GM21423 (cell line): ENCODE data around the gene BRWD1.
"Not testable (repeated sequence)": the region's sequence is repeated elsewhere in the genome, so short reads cannot be mapped to it uniquely, and the experiment has no call there.

Experiments
- ATAC-seq: cut with Tn5 transposase; IDR thresholded peaks from one replicate; pipeline ENCODE4 v1.9.1; 2021; ENCODE audit warnings: mild to moderate bottlenecking, moderate library complexity; ENCODE audit not compliant: unreplicated experiment

The BRWD1 gene

GRCh38 chr21:39176271-39176709 is 137.1 kb downstream of the BRWD1 start:
- ATAC-seq, result no peak

- ATAC-seq, result no peak
These were observed 137.8 kb downstream of the BRWD1 start for GRCh38 chr21:39175665-39176064.

GRCh38 chr21:39175154-39175553 is 138.3 kb downstream of the BRWD1 start:
- no peak for ATAC-seq

- ATAC-seq, result no peak
These were observed 139.4 kb downstream of the BRWD1 start for GRCh38 chr21:39173716-39174680.

- no peak for ATAC-seq
These were observed 143.5 kb downstream of the BRWD1 start for GRCh38 chr21:39169906-39170305.

GRCh38 chr21:39168800-39169199 is 144.6 kb downstream of the BRWD1 start:
- no peak for ATAC-seq

GRCh38 chr21:39164523-39164922 is 148.9 kb downstream of the BRWD1 start:
- no peak for ATAC-seq

GRCh38 chr21:39161064-39161463 is 152.4 kb downstream of the BRWD1 start:
- ATAC-seq, result no peak

- no peak for ATAC-seq
These were observed 153.9 kb downstream of the BRWD1 start for GRCh38 chr21:39159342-39160063.

GRCh38 chr21:39157241-39157640 is 156.2 kb downstream of the BRWD1 start:
- ATAC-seq, result not testable (repeated sequence)

GRCh38 chr21:39156024-39156423 is 157.4 kb downstream of the BRWD1 start:
- ATAC-seq, result no peak

- no peak for ATAC-seq
These were observed 157.9 kb downstream of the BRWD1 start for GRCh38 chr21:39155578-39155977.

- ATAC-seq, result no peak
These were observed 159.6 kb downstream of the BRWD1 start for GRCh38 chr21:39153842-39154241.

- no peak for ATAC-seq
These were observed 160.1 kb downstream of the BRWD1 start for GRCh38 chr21:39153373-39153772.

- no peak for ATAC-seq
These were observed 161.2 kb downstream of the BRWD1 start for GRCh38 chr21:39152271-39152670.

- no peak for ATAC-seq
These were observed 162.6 kb downstream of the BRWD1 start for GRCh38 chr21:39150877-39151276.

GRCh38 chr21:39150316-39150715 is 163.1 kb downstream of the BRWD1 start:
- no peak for ATAC-seq

GRCh38 chr21:39149882-39150281 is 163.6 kb downstream of the BRWD1 start:
- ATAC-seq, result no peak

- no peak for ATAC-seq
These were observed 164.5 kb downstream of the BRWD1 start for GRCh38 chr21:39148975-39149374.

- ATAC-seq, result no peak
These were observed 169.2 kb downstream of the BRWD1 start for GRCh38 chr21:39144191-39144590.

GRCh38 chr21:39142972-39143371 is 170.5 kb downstream of the BRWD1 start:
- no peak for ATAC-seq

GRCh38 chr21:39141502-39141901 is 171.9 kb downstream of the BRWD1 start:
- no peak for ATAC-seq
